Stimulated activated CD8-positive, alpha-beta memory T cell treated with anti-CD3 and anti-CD28 coated beads, Interleukin-12 subunit alpha, Interleukin-12 subunit beta, amount 100 ng/mL, for 1 hour (primary cell): ENCODE results near the gene SLCO4A1.

ENCODE experiments used
- DNase-seq: peaks from one replicate; pipeline ENCODE4 v3.0.0-alpha.2; 2020; ENCODE audit warnings: low read depth

Gene SLCO4A1

GRCh38 chr20:62638679-62639406 lies 3.5 kb upstream of the SLCO4A1 start:
- no peak for DNase-seq

GRCh38 chr20:62639765-62640164 lies 2.5 kb upstream of the SLCO4A1 start:
- no peak for DNase-seq

DNA sequence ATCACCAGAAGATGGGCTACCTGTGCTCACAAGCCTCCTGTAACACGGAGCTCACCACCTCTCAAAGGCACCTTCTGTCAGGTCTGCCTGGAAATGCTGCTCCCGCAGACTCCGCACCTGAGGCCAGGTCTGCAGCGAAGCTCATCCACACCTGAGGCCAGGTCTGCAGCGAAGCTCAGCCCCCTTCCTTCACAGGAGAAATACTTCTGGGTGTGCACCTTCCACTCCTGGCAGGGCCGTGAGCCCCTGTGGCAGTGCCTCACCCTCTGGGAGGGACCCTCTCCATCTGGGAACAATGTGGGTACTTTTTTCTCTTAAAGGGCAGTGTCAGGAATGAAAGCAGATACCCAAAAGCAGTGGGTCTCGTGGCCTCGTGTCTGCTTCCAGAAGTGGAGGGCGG lies 1.4 kb upstream of the SLCO4A1 start:
- DNase-seq, result no peak

DNA sequence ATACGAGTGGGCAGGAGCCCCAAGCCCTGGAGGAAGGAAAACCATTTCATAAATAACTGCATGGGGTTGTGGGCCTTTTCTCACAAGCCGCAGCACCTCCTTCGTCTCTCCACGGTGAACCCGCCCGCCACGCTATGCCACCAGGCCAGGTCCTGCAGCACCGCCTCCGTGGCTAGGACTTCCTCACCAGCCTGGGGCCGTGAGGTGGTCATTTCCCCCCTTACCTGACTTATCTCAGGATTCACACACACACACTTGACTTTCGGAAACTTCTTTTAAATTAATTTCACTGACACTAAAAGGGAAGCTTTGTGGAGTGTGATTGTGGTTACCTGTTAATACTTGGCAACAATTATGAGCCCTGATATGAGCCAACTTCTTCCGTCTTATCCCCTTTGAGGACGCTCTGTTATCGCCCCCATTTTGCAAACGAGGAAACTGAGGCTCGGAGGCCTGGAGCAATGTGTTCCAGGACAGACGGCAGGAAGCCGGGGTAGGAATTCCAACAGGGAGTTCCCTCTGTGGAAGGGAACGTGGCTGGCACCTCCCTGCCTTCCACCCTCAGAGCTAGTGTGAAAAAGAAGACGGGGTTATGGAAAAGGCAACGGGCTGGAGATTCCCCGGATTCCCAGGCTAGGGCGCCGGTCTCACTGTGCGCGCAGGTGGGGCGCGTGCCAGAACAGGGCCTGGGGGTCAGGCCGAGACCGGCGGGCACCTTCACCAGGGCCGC lies 817 bp upstream of the SLCO4A1 start:
- no peak for DNase-seq

DNA sequence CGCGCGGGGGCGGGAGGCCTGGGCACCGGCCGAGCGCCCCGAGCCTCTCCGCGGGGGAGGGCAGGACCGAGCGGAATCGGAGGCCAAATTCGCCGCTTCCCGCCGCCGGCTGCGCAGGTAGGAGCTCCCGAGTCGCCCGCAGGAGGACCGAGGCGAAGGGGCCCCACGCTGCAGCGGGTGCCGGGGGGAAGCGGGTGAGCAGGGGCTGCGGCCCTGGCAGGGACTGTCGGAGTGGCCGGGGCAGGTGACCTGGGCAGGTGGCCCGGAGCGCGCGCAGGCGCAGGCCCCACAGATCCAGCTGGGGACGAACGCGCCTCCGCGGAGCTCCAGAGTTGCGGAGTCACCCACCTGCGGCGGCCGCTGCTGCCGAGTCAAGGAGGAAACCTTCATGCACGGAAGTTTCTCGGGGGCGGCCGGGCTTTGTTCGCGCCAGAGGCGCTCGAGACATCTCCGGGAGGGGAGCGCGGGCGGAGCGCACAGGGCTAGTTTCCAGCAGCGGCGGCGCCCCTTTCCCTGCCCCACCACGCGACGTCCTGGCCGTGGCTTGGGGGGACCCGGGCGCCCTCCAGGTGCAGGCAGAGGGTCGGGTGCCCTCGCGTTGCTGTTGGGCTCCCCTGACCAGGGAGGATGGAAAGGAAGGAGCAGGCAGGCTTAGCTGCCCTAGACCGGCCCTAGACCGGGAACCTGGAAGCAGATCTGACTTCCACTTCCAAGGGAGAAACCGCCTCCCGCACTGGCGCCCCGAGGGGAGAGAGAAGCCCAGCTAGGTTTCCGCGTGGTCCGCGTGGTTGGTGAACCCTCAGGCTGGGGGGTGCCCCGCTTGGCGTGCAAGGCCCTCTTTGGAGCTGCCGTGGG lies 590 bp downstream of the SLCO4A1 start:
- DNase-seq, result peak; percentile 39

DNA sequence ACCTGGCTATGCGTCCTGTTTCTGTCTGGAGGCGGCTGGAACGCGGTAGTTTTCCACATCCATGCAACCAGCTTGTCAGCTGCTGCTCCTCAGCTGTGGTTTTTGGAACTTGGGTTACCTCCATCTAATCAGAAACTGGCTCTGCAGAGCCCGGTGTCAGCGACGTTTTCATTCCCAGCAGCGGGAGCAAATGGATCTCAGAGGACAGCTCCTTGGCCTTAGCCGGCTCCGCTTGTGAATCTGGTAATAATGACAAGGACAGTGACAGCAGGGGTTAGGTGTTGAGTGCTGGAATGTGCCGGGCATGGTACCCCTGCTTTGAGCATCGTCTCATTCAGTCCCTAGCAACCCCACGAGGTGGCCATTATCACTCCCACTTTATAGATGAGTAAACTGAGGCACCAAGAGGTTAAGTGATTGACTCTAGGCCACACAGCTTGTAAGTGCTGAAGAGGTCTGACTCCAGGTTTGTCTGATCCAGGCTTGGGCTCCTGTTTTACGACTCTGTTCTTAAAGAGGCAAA lies 1.3 kb downstream of the SLCO4A1 start:
- no peak for DNase-seq

GRCh38 chr20:62644044-62644795 lies 1.9 kb downstream of the SLCO4A1 start:
- no peak for DNase-seq

DNA sequence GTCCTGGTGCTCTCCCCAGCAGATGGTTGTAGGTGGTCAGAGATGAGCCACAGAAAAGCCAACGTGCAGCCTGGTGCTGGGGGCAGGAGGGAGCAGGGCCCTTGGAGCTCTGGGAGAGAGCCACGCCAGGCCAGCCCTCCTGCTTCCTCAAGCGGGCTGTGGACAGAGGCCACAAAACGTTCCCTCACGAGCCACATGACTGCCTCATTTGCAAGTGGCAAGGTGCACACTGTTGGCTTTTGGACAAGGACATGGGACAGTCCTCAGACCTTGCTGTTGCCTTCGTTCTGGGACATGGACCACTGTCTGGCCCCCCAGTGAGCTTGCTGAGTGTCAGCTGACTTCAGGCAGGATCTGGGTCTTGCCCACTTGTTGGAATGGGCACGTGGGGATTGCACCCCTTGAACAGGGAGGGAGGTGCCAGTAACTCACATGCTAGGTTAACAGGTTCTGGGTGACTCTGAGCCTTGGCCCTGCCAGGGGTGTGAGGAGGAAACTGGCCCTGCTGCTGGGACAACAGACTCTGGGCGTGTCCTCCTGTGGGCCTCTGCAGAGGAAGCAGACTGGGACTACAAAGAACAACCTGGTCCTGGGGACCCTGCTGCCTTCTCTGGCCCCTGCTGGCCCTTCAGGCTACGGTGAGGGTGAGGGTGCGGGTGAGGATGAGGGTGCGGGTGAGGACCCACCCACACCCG lies 2.6 kb downstream of the SLCO4A1 start:
- no peak for DNase-seq

DNA sequence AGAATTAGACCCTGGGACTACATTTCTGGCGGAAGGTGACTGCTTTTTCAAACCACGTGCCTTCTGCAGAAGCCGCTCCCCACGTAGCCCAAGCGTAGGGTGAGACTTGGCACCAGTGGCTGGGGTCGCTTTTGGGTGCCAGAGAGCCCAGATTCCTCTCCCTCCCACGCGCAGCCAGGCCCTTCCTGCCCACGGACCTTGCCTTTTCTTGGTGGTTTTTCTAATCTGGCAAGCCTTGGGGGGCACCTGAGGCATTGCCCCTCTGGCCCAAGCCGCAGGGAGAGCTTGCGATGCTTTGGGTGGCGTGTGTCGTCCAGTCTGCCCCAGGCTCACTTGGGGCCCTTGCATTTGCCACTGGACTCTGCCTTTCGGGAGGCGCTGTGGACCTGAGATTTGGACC lies 3.3 kb downstream of the SLCO4A1 start:
- DNase-seq, result no peak

DNA sequence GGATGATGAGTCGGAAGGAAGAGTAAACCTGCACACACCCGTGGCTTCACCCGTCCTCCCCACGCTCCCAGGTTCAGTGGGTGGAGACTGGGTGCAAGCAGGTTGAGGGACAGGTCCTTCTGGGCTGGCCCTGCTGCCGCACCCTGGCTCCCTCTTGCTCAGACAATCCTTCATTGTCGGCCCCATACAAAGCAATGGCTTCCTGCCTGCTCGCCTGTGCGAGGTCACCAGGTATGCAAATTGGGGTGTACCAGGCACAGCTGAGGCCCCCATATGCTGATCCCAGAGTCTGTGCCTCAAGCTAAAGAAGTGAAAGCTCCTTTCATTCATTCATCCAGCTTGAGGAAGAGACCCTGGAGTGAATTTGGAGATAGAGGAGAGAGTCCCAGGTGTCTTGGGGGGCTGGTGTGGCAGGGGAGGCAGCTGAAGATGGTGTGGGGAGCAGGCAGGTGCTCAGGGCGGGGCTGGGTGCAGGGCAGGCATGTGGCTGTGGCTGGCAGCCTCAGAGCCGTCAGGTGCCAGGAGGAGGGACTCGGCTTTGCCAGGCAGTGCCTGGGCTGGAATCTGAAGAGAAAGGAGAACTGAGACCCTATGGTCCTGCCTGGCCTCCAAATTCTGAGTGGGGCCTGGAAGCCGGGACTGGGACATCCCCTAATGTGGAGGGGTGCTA lies 4.7 kb downstream of the SLCO4A1 start:
- DNase-seq, result no peak

GRCh38 chr20:62647521-62648317 lies 5.4 kb downstream of the SLCO4A1 start:
- no peak for DNase-seq

DNA sequence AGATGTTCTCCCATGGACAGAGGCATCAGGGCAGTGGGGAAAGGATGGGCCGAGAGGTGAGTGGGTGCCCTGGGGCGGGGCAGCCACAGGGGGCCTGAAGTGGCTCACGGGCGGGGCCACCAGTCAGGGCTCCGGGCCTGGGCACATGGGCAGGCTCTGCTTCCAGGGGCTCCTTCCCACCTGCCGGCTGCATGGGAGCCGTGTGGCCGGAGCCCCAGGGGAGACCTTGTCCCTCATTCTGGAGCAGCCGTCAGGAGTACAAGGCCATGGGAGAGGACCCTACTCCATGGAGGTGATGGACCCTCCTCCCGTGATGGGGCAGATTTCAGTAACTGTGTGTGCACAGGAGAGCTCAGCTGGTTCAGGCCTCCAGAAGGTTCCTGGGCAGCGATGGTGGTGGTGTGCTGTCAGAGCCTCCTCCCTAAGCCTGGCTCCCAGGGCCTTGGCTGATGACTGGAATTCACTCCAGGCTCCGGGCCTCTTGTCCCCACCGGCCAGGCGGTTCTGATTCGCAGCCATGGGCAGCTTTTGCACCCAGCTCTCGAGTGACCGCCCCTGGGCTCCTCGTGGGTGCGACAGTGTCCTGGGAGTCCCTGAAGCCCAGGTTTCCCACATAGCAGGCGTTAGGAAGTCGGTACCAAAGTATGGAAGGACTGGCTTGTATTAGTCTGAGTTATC lies 6.2 kb downstream of the SLCO4A1 start:
- DNase-seq, result no peak

GRCh38 chr20:62649140-62649539 lies 6.8 kb downstream of the SLCO4A1 start:
- DNase-seq, result no peak

- no peak for DNase-seq
Observed at GRCh38 chr20:62650551-62651284, 8.4 kb downstream of the SLCO4A1 start.

DNA sequence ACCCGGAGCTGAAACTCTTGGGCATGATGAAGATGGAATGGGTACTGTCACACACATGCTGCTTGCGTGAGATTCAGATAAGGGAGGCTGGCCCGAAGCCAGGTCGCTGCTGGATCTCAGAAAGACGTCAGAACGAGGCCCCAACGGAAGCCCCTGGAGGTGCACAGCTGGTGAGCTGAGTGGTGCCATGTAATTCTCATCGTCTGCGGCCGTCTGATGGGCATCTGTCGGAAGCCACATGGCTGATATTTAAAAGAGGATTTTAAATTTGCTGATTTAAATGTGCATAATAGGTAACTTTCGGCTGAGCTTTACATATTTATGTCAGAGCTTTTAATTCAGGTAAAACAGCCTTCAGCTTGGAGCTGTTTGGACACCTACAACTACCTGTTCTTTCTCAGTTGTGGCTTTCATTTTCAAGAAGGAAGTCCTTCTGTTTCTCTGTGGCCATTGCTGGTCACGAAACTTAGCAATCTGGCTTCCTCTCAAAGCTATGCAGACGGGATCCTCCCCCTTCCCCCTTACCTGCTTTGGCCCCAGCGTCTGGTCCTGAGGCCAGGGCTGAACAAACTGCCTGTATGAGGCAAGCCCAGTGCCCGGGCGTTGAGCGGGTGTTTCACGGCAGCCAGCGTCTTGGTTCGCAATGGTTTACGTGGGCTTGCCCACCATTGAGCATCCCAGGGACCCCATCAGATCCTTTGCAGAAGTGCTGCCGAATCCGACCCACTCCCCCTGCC lies 9.2 kb downstream of the SLCO4A1 start:
- DNase-seq, result peak; percentile 74

- peak; percentile 33 for DNase-seq
Observed at GRCh38 chr20:62652041-62652893, 10.0 kb downstream of the SLCO4A1 start.

DNA sequence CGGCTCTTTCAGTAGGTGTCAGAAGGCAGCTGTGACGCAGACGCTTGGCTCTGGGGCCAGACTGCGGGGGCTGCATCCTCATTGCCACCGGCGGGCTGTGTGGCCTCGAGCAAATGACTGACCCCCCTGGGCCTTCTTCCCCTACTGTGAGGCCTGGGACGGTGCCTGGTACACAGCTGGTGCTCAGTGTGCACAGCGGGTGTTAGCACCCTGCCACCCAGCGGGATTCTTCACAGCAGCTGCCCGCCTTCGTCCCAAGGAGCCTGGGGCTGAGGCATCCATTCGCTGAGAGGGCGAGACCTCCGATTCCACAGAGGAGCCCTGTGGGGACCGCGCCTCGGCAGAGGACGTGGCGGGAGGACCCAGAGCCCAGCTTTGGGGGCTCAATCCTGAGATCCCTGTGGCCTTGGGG lies 10.6 kb downstream of the SLCO4A1 start:
- no peak for DNase-seq
